NK-92 treated with Interleukin-12 subunit alpha and Interleukin-12 subunit beta, amount 100 ng/mL, for 24 hours (cell line): ENCODE measurements around the gene RPTN.
"Not testable (repeated sequence)": the region's sequence is repeated elsewhere in the genome, so short reads cannot be mapped to it uniquely, and the experiment has no call there.

ENCODE experiments used
- DNase-seq: peaks from one replicate; lab custom pipeline; 2025; lab: John Stamatoyannopoulos, UW

The RPTN gene

GRCh38 chr1:152165286-152166077 lies 6.5 kb upstream of the RPTN start:
- no peak for DNase-seq

- DNase-seq: no peak
These were observed 5.6 kb upstream of the RPTN start for GRCh38 chr1:152164517-152165136.

- DNase-seq: no peak
These were observed 3.9 kb upstream of the RPTN start for GRCh38 chr1:152162792-152163463.

GRCh38 chr1:152160576-152160975 lies 1.5 kb upstream of the RPTN start:
- no peak for DNase-seq

- no peak for DNase-seq
These were observed 5.0 kb downstream of the RPTN start for GRCh38 chr1:152153996-152154395.

- DNase-seq: no peak
These were observed 7.4 kb downstream of the RPTN start for GRCh38 chr1:152151646-152152045.

- no peak for DNase-seq
These were observed 10.0 kb downstream of the RPTN start for GRCh38 chr1:152148981-152149380.

- no peak for DNase-seq
These were observed 11.0 kb downstream of the RPTN start for GRCh38 chr1:152148051-152148450.

GRCh38 chr1:152145769-152146168 lies 13.3 kb downstream of the RPTN start:
- DNase-seq: no peak

GRCh38 chr1:152144674-152145183 lies 14.3 kb downstream of the RPTN start:
- DNase-seq: not testable (repeated sequence)

GRCh38 chr1:152143150-152143887 lies 15.7 kb downstream of the RPTN start:
- no peak for DNase-seq

GRCh38 chr1:152141971-152142584 lies 16.9 kb downstream of the RPTN start:
- DNase-seq: no peak

- DNase-seq: no peak
These were observed 21.8 kb downstream of the RPTN start for GRCh38 chr1:152137215-152137614.

GRCh38 chr1:152130186-152130585 lies 28.8 kb downstream of the RPTN start:
- DNase-seq: no peak

GRCh38 chr1:152127673-152128072 lies 31.4 kb downstream of the RPTN start:
- no peak for DNase-seq

GRCh38 chr1:152125834-152126443 lies 33.1 kb downstream of the RPTN start:
- DNase-seq: no peak

GRCh38 chr1:152118915-152119314 lies 40.1 kb downstream of the RPTN start:
- DNase-seq: no peak

GRCh38 chr1:152115344-152115743 lies 43.7 kb downstream of the RPTN start, which contains the start of gene TCHH:
TSS of gene TCHH (minus strand) at chr1:152115444. CDS start at chr1:152114080, 1,364 bp downstream.
- DNase-seq: no peak

GRCh38 chr1:152112885-152113432 lies 46.1 kb downstream of the RPTN start:
- no peak for DNase-seq

- DNase-seq: no peak
These were observed 46.7 kb downstream of the RPTN start for GRCh38 chr1:152112101-152112884.
